ELR (cell line): ENCODE measurements around the gene ZNF844.
"Not testable (repeated sequence)": the region's sequence is repeated elsewhere in the genome, so short reads cannot be mapped to it uniquely, and the experiment has no call there.

Source experiments
- DNase-seq: peaks from one replicate; pipeline ENCODE4 v3.0.0-alpha.2; 2015; ENCODE audit warnings: low read depth

The ZNF844 gene

DNA sequence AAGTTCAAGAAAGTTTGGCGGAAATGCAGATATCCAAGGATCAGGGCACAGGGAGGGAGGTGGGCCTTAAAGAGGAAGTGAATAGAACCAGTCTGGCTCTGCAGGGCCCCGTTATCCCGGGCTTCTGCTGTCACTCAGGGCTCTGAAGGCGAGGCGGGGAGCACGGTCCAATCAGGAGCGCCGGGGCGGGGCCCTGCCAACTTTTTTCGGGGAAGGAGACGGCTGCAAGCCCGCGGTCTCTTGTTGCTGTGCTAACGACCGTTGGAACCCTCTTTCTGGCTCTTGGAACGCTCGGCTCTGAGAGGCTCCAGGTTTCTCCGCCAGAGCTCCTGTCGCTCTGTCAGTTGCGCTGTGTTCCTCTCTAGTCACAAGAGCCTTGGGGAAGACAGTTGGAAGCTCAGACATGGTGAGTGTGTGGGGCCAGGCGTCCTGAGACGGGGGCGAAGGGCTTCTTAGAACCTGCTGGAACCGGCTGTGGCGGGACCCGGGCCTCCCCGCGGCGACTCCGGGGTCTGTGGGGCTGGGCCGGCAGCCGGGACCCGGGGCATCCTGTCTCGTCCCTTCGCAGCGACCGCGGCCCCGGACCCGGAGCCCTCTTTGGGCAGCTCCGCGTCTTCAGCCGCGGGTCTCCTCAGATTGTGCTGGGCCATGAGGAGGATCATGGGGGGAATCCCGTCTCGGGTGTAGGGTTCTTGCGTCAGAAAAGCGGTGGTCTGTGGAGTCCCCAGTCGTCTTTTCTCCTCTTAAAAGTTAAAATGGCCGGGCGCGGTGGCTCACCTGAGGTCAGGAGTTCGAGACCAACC lies 27.7 kb downstream of the ZNF844 start:
- peak; percentile 92 for DNase-seq

DNA sequence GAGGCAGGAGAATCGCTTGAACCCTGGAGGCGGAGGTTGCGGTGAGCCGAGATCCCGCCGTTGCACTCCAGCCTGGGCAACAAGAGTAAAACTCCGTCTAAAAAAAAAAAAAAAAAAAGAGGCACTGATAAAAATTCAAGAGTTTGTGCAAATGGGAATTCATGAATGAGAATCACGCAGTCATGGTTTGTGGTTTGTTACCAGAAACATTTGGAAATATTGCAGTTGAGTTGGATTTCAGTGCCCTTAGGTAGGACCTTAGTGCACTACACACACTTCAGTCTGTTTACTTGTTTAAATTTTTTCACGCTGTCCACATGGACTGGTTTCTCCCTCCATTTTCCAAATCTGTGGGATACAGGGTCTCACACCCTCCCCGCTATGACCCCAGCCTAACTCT lies 28.4 kb downstream of the ZNF844 start:
- DNase-seq: peak; percentile 17

DNA sequence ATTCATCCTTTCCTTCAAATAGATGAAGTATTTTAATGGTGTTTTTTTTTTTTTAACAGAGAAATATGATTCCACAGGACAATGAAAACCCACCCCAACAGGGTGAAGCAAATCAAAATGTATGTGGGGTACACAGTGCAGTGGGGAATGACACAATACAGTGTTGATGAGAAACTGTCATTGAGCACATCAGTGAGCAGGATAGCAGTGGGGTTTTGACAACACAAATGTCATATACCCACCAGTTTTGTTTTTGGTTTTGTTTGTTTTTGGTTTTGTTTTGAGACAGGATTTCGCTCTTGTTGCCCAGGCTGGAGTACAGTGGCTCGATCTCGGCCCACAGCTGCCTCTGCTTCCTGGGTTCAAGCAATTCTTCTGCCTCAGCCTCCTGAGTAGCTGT lies 29.2 kb downstream of the ZNF844 start:
- no peak for DNase-seq

DNA sequence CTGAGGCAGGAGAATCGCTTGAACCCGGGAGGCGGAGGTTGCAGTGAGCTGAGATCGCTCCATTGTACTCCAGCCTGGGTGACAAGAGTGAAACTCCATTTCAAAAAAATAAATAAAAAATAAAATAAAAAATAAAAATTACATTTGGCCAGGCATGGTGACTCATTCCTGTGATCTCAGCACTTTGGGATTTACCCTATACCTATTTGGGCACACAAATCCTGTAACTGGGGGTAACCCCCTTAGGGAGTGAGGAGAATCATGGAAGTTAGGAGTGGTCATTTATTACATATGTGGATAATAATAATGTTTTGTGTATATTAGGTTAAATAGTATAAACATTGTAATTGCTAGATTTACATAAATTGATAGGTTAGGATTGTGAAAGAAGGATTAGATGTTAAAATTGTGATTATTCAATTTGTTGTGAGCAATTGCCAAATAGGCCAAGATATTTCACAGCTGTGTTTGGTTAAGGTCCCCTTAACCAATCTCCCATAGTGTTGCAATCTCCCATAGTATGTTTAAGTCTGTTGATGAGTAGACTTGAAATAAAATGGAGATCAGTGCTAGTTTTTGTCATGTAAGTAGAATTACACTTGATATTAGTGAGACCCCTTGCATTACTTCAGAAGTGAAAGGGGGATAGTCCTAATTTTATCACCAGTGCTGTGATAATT lies 30.7 kb downstream of the ZNF844 start:
- DNase-seq: peak; percentile 53

- no peak for DNase-seq
These were observed 33.5 kb downstream of the ZNF844 start for GRCh38 chr19:12098040-12098439.

DNA sequence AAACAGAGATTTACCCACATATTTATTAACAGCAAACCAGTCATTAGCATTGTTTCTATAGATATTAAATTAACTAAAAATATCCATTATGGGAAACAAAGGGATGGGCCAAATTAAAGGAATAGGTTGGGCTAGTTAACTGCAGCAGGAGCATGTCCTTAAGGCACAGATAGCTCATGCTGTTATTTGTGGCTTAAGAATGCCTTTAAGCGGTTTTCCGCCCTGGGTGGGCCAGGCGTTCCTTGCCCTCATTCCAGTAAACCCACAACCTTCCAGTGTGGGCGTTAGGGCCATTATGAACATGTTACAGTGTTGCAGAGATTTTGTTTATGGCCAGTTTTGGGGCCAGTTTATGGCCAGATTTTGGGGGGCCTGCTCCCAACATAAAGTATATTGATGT lies 39.4 kb downstream of the ZNF844 start:
- not testable (repeated sequence) for DNase-seq

DNA sequence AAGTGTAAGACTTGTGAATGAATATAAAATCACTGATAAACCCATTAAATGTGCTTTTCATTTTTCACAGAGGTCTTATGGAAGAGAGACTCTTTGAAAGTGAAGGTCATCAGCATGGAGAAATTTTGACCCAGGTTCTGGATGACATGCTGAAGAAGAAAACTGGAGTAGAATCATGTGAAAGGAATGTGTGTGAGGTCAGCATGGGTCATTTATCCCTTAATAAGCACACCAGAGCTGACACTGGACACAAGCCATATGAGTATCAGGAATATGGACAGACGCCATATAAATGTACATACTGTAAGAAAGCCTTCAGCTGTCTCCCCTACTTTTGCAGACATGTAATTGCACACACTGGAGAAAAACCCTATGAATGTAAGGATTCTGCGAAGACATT lies 46.6 kb downstream of the ZNF844 start:
- DNase-seq: peak; percentile 20

DNA sequence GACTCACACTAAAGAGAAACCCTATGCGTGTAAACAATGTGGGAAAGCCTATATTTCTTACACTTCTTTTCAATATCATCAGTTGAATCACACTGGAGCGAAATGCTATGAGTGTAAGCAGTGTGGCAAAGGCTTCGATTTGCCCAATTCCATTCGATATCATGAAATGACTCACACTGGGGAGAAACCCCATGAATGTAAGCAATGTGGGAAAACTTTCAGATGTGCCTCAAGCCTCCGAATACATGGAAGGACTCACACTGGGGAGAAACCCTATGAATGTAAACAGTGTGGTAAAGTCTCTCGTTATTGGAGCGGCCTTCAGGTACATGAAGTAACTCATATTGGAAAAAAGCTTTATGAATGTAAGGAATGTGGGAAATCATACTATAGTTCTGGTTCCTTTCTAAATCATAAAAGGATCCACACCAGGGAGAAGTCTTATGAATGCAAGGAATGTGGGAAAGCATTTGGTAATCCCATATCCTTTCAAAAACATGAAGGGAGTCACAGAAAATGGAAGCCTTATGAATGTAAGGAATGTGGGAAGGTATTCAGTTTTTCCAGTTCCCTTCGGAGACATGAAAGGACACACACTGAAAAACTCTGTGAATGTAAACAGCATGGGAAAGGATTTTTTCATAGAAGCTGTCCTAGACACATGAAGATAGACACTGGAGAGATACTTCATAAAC lies 47.6 kb downstream of the ZNF844 start:
- no peak for DNase-seq

DNA sequence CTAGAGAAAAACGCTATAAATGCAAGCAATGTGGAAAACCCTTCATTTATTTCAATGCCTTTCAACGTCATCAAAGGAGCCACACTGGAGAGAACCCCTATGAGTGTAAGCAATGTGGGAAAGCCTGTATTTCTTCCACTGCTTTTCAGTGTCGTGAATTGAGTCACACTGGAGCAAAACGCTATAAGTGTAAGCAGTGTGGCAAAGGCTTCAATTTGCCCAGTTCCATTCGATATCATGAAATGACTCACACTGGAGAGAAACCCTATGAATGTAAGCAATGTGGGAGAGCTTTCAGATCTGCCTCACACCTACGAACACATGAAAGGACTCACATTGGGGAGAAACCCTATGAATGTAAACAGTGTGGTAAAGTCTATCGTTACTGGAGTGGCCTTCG lies 48.2 kb downstream of the ZNF844 start:
- DNase-seq: no peak

DNA sequence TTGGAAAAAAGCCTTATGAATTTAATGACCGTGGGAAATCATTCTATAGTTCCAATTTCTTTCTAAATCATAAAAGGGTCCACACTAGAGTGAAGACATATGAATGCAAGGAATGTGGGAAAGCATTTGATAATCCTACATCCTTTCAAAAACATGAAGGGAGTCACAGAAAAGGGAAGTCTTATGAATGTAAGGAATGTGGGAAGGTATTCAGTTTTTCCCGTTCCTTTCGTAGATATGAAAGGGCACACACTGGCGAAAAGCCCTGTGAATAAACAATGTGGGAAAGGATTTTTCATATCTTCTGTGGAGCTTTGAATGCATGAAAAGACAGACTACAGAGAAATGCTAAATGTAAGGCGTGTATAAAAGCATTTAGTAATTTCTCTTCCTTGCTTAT lies 48.6 kb downstream of the ZNF844 start:
- no peak for DNase-seq

DNA sequence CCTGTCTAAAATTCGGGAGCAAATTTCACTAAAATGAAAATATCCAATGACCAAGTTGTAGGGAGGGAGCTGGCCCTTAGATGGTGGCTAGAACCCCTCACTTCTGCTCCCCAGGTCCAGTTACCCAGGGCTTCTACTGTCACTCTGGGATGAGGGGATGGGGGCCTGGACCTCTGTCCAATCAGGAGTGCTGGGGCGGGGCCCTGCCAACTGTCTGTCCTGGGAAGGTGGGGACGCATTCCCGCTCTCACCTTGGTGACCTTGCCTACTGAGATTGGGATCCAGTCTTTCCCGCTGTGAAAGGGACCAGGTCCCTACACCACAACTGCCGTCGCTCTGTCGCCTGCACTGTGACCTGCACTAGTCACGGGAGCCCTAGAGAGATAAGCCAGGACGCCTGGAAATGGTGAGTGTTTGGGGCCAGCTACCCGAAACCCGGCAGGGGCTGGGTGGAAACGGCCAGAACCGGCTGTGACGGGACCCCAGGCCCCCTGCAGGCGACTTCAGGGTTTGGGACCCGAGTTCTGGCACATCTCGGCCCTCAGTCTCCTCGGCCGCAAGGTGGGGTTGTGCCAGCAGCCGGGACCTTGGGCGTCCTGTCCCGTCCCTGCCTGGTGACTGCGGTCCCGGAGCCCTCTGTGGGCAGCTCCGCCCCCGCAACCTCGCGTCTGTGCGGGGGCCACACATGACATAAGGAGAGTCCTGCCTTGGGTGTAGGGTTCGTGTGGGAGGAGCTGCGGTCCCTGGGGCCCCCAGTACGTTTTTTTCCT lies 52.9 kb downstream of the ZNF844 start:
- no peak for DNase-seq

DNA sequence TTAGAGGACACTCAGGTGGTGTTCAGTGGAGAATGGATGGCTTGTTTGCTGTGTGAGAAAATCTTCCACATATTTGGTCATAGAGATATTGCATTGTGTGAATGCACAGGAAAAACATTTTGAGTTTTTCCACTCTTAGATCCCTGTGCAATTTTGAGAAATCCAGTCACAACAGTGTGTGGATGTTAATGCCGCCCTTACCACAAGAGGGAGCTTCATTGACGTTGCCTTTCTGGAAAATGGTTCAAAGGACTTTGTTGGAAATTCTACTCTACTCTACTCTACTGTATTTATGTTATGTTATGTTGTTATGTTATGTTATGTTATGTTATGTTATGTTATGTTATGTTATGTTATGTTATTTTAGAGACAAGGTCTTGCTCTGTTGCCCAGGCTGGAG lies 62.2 kb downstream of the ZNF844 start:
- peak; percentile 26 for DNase-seq
